HepG2 (cell line): ENCODE data around the gene GPRIN1. TPM values are rescaled to one million over a fixed set of nuclear protein-coding genes. Genes with fewer than 3 reads are reported as not detected.

Source experiments
- LBX2 ChIP-seq: sonication (generic); formaldehyde crosslinking; IDR thresholded peaks from 2 replicates; pipeline ENCODE4 v1.5.0; 2020; ENCODE audit warnings: missing genetic modification reagents, mild to moderate bottlenecking, borderline replicate concordance
- NR0B2 ChIP-seq: sonication (generic); formaldehyde crosslinking; IDR thresholded peaks from 2 replicates; pipeline ENCODE4 v1.4.0; 2020; ENCODE audit warnings: mild to moderate bottlenecking, missing genetic modification reagents
- polyA plus RNA-seq, 8 experiments: library from polyadenylated mRNA; depleted of rRNA in 3 of 8; stranded (reverse) in 7 of 8; unstranded in 1 of 8; fragments of >200 nt; fragmentation: Illumina TruSeq in 4 of 8; extraction: Trizol in 4 of 8; gene quantifications; 2 replicates each; pipeline versions ENCODE4 v1.2.1 to v1.2.3, GENCODE V29; 2011 to 2016; ENCODE audit warnings: low read depth in 4 of 8, missing spikeins in 1 of 8, mixed read lengths in 1 of 8; ENCODE audit not compliant: insufficient read depth in 1 of 8
- total RNA-seq, 5 experiments: library from RNA; depleted of rRNA; stranded (reverse); fragments of >200 nt; fragmentation: Illumina TruSeq; extraction: Trizol; gene quantifications; 2 replicates each; pipeline ENCODE4 v1.2.3, GENCODE V29; 2016; ENCODE audit warnings: low read depth in 1 of 5
- TF ChIP-seq, protein P1 (sequence below), 2 experiments: fragments of 450-650 bp in 1 of 2; sonication (generic) in 1 of 2; formaldehyde crosslinking in 1 of 2; IDR thresholded peaks; 2 replicates each; pipeline versions ENCODE4 v1.6.1 to v1.8.0; 2016 to 2022; ENCODE audit warnings: antibody characterized with exemption in 1 of 2, mild to moderate bottlenecking in 1 of 2, missing genetic modification reagents in 1 of 2

Gene GPRIN1
- total and polyA plus RNA-seq, 2 of the 13 experiments (the other 11 are each of a cell fraction or from before 2014, with no cell fraction given): 0.32 to 2.0 TPM

DNA sequence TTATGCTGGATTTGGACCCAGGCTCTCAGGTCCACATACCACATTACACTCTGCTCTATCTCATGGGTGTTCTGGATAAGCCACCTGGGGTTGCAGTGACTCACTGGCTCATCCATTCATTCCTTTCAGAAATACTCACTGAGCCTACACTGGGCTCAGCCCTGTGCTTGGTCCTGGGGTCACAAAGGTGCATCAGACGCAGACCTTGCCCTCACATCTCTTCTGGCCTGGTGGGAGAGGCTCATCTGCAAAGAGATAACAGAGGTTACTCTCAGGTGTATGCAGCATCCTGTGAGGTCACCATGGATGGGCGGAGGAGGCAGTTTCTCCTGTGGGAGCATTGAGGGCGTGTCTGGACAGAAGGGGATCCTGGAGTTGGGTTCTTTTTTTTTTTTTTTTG is 48.7 kb downstream of the GPRIN1 start (continued):
- TF ChIP-seq, protein P1, sequence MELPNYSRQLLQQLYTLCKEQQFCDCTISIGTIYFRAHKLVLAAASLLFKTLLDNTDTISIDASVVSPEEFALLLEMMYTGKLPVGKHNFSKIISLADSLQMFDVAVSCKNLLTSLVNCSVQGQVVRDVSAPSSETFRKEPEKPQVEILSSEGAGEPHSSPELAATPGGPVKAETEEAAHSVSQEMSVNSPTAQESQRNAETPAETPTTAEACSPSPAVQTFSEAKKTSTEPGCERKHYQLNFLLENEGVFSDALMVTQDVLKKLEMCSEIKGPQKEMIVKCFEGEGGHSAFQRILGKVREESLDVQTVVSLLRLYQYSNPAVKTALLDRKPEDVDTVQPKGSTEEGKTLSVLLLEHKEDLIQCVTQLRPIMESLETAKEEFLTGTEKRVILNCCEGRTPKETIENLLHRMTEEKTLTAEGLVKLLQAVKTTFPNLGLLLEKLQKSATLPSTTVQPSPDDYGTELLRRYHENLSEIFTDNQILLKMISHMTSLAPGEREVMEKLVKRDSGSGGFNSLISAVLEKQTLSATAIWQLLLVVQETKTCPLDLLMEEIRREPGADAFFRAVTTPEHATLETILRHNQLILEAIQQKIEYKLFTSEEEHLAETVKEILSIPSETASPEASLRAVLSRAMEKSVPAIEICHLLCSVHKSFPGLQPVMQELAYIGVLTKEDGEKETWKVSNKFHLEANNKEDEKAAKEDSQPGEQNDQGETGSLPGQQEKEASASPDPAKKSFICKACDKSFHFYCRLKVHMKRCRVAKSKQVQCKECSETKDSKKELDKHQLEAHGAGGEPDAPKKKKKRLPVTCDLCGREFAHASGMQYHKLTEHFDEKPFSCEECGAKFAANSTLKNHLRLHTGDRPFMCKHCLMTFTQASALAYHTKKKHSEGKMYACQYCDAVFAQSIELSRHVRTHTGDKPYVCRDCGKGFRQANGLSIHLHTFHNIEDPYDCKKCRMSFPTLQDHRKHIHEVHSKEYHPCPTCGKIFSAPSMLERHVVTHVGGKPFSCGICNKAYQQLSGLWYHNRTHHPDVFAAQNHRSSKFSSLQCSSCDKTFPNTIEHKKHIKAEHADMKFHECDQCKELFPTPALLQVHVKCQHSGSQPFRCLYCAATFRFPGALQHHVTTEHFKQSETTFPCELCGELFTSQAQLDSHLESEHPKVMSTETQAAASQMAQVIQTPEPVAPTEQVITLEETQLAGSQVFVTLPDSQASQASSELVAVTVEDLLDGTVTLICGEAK (IDR thresholded peaks at IDR 0.05): no peak
- TF ChIP-seq, protein P1 (CRISPR knock-in tag; IDR thresholded peaks at IDR 0.05): no peak
- no peak for TF ChIP-seq NR0B2
- TF ChIP-seq LBX2 (CRISPR knock-in tag): no peak
